ENCODE data around the gene TCHH.

Gene TCHH, protein sequence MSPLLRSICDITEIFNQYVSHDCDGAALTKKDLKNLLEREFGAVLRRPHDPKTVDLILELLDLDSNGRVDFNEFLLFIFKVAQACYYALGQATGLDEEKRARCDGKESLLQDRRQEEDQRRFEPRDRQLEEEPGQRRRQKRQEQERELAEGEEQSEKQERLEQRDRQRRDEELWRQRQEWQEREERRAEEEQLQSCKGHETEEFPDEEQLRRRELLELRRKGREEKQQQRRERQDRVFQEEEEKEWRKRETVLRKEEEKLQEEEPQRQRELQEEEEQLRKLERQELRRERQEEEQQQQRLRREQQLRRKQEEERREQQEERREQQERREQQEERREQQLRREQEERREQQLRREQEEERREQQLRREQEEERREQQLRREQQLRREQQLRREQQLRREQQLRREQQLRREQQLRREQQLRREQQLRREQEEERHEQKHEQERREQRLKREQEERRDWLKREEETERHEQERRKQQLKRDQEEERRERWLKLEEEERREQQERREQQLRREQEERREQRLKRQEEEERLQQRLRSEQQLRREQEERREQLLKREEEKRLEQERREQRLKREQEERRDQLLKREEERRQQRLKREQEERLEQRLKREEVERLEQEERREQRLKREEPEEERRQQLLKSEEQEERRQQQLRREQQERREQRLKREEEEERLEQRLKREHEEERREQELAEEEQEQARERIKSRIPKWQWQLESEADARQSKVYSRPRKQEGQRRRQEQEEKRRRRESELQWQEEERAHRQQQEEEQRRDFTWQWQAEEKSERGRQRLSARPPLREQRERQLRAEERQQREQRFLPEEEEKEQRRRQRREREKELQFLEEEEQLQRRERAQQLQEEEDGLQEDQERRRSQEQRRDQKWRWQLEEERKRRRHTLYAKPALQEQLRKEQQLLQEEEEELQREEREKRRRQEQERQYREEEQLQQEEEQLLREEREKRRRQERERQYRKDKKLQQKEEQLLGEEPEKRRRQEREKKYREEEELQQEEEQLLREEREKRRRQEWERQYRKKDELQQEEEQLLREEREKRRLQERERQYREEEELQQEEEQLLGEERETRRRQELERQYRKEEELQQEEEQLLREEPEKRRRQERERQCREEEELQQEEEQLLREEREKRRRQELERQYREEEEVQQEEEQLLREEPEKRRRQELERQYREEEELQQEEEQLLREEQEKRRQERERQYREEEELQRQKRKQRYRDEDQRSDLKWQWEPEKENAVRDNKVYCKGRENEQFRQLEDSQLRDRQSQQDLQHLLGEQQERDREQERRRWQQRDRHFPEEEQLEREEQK (N-terminal part only)

DNA sequence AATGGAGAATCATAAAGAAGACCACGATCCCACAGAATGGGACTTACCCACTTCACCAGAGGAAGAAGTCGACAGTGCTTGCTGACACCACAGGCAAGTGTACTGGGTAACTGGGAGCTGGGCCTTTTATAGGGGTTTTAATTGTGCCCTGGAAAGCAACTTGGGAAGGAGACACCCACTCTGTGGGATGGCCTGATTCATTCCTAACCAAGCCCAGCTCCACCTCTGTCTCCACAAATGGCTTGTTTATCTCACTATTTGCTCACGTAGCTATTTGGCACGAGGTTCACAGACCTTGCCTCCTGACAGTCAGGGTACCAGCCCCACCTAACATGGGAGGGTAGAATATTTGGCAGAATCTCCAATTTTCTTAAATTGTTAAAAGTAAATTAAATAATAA is at the start of gene TCHH:
TSS of gene TCHH (minus strand) at position 101 of the 400 bp plus-strand sequence. CDS start 1,364 bp downstream, outside the sequence.
- Histone ChIP-seq H3K27me3 (peaks cover 100% of the 10 kb centered on the region), H3K4me3 (ENCODE audit: low read depth in 1 of 2, low read length in 1 of 2) (no peak within 1 kb of the TSS), H3K36me3 (no peaks in the 10 kb centered on the region), H3K4me1 (ENCODE audit: control insufficient read depth in 1 of 2, insufficient read depth in 1 of 2, low read depth in 1 of 2, low read length in 1 of 2) (peaks cover 18 to 25% of the 10 kb centered on the region in 2 experiments), H3K9me3 (no peaks in the 10 kb centered on the region), H3K27ac (no peak within 1 kb of the TSS)
- TF ChIP-seq, protein P1, sequence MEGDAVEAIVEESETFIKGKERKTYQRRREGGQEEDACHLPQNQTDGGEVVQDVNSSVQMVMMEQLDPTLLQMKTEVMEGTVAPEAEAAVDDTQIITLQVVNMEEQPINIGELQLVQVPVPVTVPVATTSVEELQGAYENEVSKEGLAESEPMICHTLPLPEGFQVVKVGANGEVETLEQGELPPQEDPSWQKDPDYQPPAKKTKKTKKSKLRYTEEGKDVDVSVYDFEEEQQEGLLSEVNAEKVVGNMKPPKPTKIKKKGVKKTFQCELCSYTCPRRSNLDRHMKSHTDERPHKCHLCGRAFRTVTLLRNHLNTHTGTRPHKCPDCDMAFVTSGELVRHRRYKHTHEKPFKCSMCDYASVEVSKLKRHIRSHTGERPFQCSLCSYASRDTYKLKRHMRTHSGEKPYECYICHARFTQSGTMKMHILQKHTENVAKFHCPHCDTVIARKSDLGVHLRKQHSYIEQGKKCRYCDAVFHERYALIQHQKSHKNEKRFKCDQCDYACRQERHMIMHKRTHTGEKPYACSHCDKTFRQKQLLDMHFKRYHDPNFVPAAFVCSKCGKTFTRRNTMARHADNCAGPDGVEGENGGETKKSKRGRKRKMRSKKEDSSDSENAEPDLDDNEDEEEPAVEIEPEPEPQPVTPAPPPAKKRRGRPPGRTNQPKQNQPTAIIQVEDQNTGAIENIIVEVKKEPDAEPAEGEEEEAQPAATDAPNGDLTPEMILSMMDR (IDR thresholded peaks at IDR 0.05) = no peak

DNA sequence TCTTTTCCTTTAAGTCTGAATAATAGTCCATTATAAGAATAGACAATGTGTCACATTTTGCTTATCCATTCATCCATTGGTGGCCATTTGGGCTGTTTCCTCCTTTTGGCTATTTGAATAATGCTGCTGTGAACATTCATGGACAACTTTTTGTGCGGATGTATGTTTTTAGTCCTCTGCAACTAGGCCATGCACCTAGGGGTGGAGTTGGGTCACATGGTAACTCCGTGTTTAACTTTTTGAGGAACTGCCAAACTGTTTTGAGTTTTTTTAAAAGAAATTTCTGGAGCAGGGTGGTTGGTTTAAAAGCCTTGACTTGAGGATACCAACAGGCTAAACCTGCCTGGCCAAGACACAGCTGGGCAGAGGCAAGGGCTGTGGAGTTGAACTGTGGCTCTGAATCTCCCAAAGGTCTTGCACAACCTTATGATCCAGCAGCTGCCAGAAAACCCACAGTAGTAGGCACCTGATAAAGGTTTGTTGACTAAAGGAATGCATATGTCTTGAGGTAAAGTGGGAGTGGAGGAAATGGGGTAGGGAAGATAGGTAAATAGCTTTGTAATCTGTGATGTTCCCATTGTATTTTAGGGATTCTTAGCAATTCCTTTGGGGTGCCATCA is 49.4 kb upstream of the TCHH start:
- TF ChIP-seq, protein P1 (IDR thresholded peaks at IDR 0.05) = no peak
- Histone ChIP-seq H3K4me1 (ENCODE audit: control insufficient read depth in 1 of 2, insufficient read depth in 1 of 2, low read depth in 1 of 2, low read length in 1 of 2) (no peaks in the 10 kb centered on the region), H3K4me3 (ENCODE audit: low read depth in 1 of 2, low read length in 1 of 2) (no peak overlapping the region), H3K27ac (no peak overlapping the region), H3K9me3 (no peaks in the 10 kb centered on the region), H3K36me3 (no peaks in the 10 kb centered on the region), H3K27me3 (no peaks in the 10 kb centered on the region)

DNA sequence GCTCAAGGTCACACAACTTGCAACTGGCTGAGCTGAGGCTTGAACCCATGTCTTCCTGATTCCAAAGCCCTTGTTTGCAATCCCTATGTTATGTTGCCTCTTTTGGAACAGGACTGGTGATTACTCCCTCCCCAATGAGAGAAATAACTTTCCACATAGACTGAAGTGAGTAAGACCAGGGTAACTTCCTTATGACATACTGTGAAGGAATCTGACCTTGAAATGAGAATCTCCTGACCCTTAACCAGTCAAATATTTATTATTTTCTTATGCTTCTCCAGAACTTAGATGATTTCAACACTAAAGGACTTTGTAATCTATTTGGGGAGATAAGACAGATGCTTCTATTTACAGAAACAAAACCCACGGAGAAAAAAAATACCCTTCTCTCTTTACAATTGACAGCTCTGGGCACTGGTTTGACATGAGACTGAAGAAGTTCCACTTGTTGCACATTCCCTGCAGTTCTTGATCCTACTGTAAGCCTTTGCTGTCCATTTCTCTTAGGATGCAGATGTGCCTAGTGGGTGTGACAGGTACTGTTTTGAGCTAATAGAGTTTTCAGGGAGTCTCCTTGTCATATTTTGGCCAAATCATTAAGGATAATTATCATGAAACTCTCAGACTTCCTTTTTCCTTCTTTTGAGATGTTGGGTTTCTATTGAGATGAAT is 47.7 kb upstream of the TCHH start:
- Histone ChIP-seq H3K4me1 (ENCODE audit: control insufficient read depth in 1 of 2, insufficient read depth in 1 of 2, low read depth in 1 of 2, low read length in 1 of 2) (no peaks in the 10 kb centered on the region), H3K27me3 (no peaks in the 10 kb centered on the region), H3K27ac (no peak overlapping the region), H3K9me3 (no peaks in the 10 kb centered on the region), H3K36me3 (no peaks in the 10 kb centered on the region), H3K4me3 (ENCODE audit: low read depth in 1 of 2, low read length in 1 of 2) (no peak overlapping the region)
- TF ChIP-seq, protein P1 (IDR thresholded peaks at IDR 0.05) = no peak

DNA sequence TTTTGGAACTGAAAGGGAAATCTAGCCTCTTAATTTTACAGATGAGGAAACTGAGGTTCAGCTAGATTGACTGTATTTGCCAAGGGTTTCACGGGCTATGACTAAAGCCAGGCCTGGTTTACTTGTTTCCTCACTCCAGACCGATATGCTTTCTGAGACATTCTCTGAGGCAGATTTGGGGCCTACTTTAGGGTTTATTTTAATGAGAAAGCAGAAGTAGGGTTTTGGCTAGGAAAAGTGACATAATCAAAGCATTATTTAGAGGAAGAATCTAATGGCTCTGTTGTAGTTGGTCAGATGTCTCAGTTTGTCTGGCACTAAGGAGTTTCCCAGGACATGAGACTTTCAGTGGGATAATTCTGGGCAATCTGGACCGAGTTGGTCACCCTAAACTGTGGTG is 45.3 kb upstream of the TCHH start:
- TF ChIP-seq, protein P1 (IDR thresholded peaks at IDR 0.05) = no peak
- Histone ChIP-seq H3K4me1 (ENCODE audit: control insufficient read depth in 1 of 2, insufficient read depth in 1 of 2, low read depth in 1 of 2, low read length in 1 of 2) (no peaks in the 10 kb centered on the region), H3K27ac (no peak overlapping the region), H3K9me3 (no peaks in the 10 kb centered on the region), H3K36me3 (no peaks in the 10 kb centered on the region), H3K27me3 (no peaks in the 10 kb centered on the region), H3K4me3 (ENCODE audit: low read depth in 1 of 2, low read length in 1 of 2) (no peak overlapping the region)
